H4 (cell line): ENCODE results near the gene SOWAHA. TPM values are rescaled to one million over a fixed set of nuclear protein-coding genes. Genes with fewer than 3 reads are reported as not detected.

ENCODE experiments used
- DNase-seq: peaks from one replicate; pipeline ENCODE4 v3.0.0-alpha.2; 2015; ENCODE audit warnings: low spot score
- total RNA-seq: library from RNA; depleted of rRNA; stranded (reverse); fragments of >200 nt; shearing (Covaris generic); gene quantifications from 2 replicates; pipeline ENCODE4 v1.2.3, GENCODE V29; 2014

The SOWAHA gene
- total RNA-seq, 1 experiment from 2014 or later = 0.08 TPM

- no peak for DNase-seq
Observed at GRCh38 chr5:132807163-132807838, 5.8 kb upstream of the SOWAHA start.

GRCh38 chr5:132808448-132808847 lies 4.7 kb upstream of the SOWAHA start:
- no peak for DNase-seq

GRCh38 chr5:132808866-132809265 lies 4.2 kb upstream of the SOWAHA start:
- no peak for DNase-seq

GRCh38 chr5:132810605-132811004 lies 2.5 kb upstream of the SOWAHA start:
- DNase-seq = no peak

GRCh38 chr5:132812123-132812765 lies 858 bp upstream of the SOWAHA start:
- DNase-seq = no peak

- no peak for DNase-seq
Observed at GRCh38 chr5:132813599-132814502, 749 bp downstream of the SOWAHA start.

- DNase-seq = no peak
Observed at GRCh38 chr5:132814503-132815294, 1.6 kb downstream of the SOWAHA start.

- DNase-seq = no peak
Observed at GRCh38 chr5:132815454-132815853, 2.4 kb downstream of the SOWAHA start.

- no peak for DNase-seq
Observed at GRCh38 chr5:132816083-132816482, 3.0 kb downstream of the SOWAHA start.

- DNase-seq = no peak
Observed at GRCh38 chr5:132816554-132816953, 3.5 kb downstream of the SOWAHA start.

GRCh38 chr5:132817011-132817410 lies 3.9 kb downstream of the SOWAHA start:
- DNase-seq = no peak

- no peak for DNase-seq
Observed at GRCh38 chr5:132819468-132819867, 6.4 kb downstream of the SOWAHA start.

- peak; percentile 82 for DNase-seq
Observed at GRCh38 chr5:132820162-132820754, 7.2 kb downstream of the SOWAHA start.

GRCh38 chr5:132821350-132821749 lies 8.2 kb downstream of the SOWAHA start:
- DNase-seq = no peak

- DNase-seq = no peak
Observed at GRCh38 chr5:132821791-132822190, 8.7 kb downstream of the SOWAHA start.

- DNase-seq = no peak
Observed at GRCh38 chr5:132822650-132823480, 9.8 kb downstream of the SOWAHA start.

GRCh38 chr5:132823481-132824050 lies 10.5 kb downstream of the SOWAHA start:
- DNase-seq = no peak

- no peak for DNase-seq
Observed at GRCh38 chr5:132824426-132824825, 11.3 kb downstream of the SOWAHA start.

GRCh38 chr5:132825033-132825833 lies 12.1 kb downstream of the SOWAHA start:
- DNase-seq = no peak
